GM19193 (cell line): ENCODE measurements around the gene SLC45A1.

Experiments used
- POLR2A ChIP-seq: IDR thresholded peaks from 4 replicates; pipeline ENCODE4 v1.6.1; 2011; ENCODE audit not compliant: insufficient read depth, insufficient read length; ENCODE audit errors: extremely low read depth

The SLC45A1 gene

GRCh38 chr1:8352471-8352845, 34.5 kb downstream of the SLC45A1 start:
- TF ChIP-seq POLR2A: no peak

GRCh38 chr1:8352886-8353785, 35.2 kb downstream of the SLC45A1 start:
- no peak for TF ChIP-seq POLR2A

- TF ChIP-seq POLR2A: no peak
These were observed 36.1 kb downstream of the SLC45A1 start for GRCh38 chr1:8354038-8354437.

- TF ChIP-seq POLR2A: no peak
These were observed 37.7 kb downstream of the SLC45A1 start for GRCh38 chr1:8355439-8356255.

GRCh38 chr1:8356256-8357209, 38.6 kb downstream of the SLC45A1 start:
- TF ChIP-seq POLR2A: no peak

GRCh38 chr1:8357329-8358101, 39.6 kb downstream of the SLC45A1 start:
- no peak for TF ChIP-seq POLR2A

- no peak for TF ChIP-seq POLR2A
These were observed 40.5 kb downstream of the SLC45A1 start for GRCh38 chr1:8358241-8358896.

GRCh38 chr1:8358897-8359616, 41.1 kb downstream of the SLC45A1 start:
- TF ChIP-seq POLR2A: no peak

- TF ChIP-seq POLR2A: no peak
These were observed 41.9 kb downstream of the SLC45A1 start for GRCh38 chr1:8359617-8360481.

- TF ChIP-seq POLR2A: no peak
These were observed 42.7 kb downstream of the SLC45A1 start for GRCh38 chr1:8360493-8361197.

- no peak for TF ChIP-seq POLR2A
These were observed 43.4 kb downstream of the SLC45A1 start for GRCh38 chr1:8361198-8361849.
